GM18498 (cell line): ENCODE results near the gene SLC4A5.
"Not testable (repeated sequence)": the region's sequence is repeated elsewhere in the genome, so short reads cannot be mapped to it uniquely, and the experiment has no call there.

ENCODE experiments used
- ATAC-seq: cut with Tn5 transposase; IDR thresholded peaks from one replicate; pipeline ENCODE4 v1.9.1; 2021; ENCODE audit warnings: mild to moderate bottlenecking, moderate library complexity; ENCODE audit not compliant: unreplicated experiment

Gene SLC4A5

GRCh38 chr2:74235041-74235440, 108.2 kb downstream of the SLC4A5 start:
- no peak for ATAC-seq

- no peak for ATAC-seq
These were observed 109.6 kb downstream of the SLC4A5 start for GRCh38 chr2:74233648-74234047.

GRCh38 chr2:74232426-74232825, 110.8 kb downstream of the SLC4A5 start:
- no peak for ATAC-seq

- ATAC-seq, result not testable (repeated sequence)
These were observed 113.4 kb downstream of the SLC4A5 start for GRCh38 chr2:74229865-74230264.

- no peak for ATAC-seq
These were observed 114.4 kb downstream of the SLC4A5 start for GRCh38 chr2:74228772-74229171.

- ATAC-seq, result no peak
These were observed 115.6 kb downstream of the SLC4A5 start for GRCh38 chr2:74227646-74228045.

GRCh38 chr2:74226648-74227213, 116.5 kb downstream of the SLC4A5 start:
- no peak for ATAC-seq

GRCh38 chr2:74225698-74226459, 117.3 kb downstream of the SLC4A5 start:
- no peak for ATAC-seq

GRCh38 chr2:74223941-74224770, 119.1 kb downstream of the SLC4A5 start:
- no peak for ATAC-seq

GRCh38 chr2:74222300-74222650, 120.9 kb downstream of the SLC4A5 start:
- ATAC-seq, result no peak

- no peak for ATAC-seq
These were observed 121.5 kb downstream of the SLC4A5 start for GRCh38 chr2:74221604-74222299.

GRCh38 chr2:74221091-74221490, 122.1 kb downstream of the SLC4A5 start:
- no peak for ATAC-seq

- ATAC-seq, result no peak
These were observed 123.2 kb downstream of the SLC4A5 start for GRCh38 chr2:74219846-74220486.

- no peak for ATAC-seq
These were observed 126.6 kb downstream of the SLC4A5 start for GRCh38 chr2:74216642-74217041.

- not testable (repeated sequence) for ATAC-seq
These were observed 127.4 kb downstream of the SLC4A5 start for GRCh38 chr2:74215771-74216170.

- no peak for ATAC-seq
These were observed 130.4 kb downstream of the SLC4A5 start for GRCh38 chr2:74212702-74213410.

- peak; percentile 88 for ATAC-seq
These were observed 137.0 kb downstream of the SLC4A5 start for GRCh38 chr2:74206180-74206688.

- ATAC-seq, result no peak
These were observed 137.6 kb downstream of the SLC4A5 start for GRCh38 chr2:74205596-74205995.

GRCh38 chr2:74205113-74205512, 138.1 kb downstream of the SLC4A5 start:
- ATAC-seq, result no peak

- ATAC-seq, result no peak
These were observed 138.8 kb downstream of the SLC4A5 start for GRCh38 chr2:74204436-74204835.
